NCI-H128 (cell line): ENCODE data around the gene PTPRN2.

ENCODE experiments used
- DNase-seq: peaks from one replicate; lab custom pipeline; 2025; ENCODE audit not compliant: unreplicated experiment; lab: John Stamatoyannopoulos, UW

PTPRN2 gene

DNA sequence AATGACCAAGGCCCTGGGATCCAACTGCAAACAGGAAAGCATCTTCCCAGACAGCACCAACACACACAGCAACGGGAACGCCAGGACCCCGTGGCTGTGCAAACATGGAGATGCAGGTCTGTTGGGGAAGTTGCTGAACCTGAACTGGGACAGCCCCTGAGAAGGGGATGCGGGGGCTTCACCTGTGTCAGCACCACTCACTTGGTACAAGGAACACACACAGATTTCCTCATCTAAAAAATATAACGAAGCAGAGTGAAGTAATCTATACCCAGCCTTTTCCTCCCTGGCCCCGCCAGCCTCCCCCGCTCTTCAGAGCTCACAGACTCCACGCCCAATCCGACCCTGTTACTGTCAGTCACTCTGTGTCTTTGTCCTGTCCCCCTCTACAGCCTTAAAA is 93.0 kb downstream of the PTPRN2 start:
- DNase-seq = no peak

DNA sequence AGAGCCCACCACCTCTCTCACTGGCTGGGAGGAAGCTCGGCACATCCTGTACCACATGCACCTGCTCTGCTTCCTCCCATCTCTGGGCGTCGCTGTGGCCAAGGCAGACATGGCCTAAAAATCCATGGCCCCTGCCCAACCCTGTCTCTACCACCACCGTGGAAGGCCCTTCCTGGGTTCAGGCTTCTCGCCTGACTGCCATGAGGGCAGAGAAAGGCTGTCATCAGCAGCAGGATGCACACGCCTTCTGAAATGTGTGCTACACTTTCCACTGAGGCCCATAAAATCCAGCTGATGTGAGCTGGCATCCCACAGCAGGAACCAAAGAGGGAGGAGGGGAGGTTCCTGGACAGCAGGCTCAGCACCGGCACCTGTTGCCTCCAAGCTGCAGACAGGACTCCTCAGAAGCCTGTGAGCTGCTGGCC is 93.4 kb downstream of the PTPRN2 start:
- no peak for DNase-seq

DNA sequence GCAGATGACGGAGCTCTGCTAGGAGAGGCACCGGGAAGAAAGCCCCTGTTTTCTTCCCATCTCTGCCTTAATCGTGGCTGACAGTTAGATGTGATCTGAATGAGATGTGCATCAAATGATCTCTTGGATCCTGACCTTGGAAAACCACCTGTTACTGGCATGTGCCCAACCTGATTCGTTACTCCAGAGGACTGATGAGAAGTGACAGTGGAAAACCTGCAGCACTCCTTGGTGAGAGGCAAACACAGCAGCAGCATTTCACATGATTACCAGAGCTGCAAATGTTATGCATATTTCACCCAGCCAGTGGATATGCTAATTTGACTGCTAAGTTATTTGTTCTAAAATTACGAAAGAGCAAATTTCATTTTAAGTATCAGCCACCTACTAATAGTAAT is 95.3 kb downstream of the PTPRN2 start:
- DNase-seq = no peak

DNA sequence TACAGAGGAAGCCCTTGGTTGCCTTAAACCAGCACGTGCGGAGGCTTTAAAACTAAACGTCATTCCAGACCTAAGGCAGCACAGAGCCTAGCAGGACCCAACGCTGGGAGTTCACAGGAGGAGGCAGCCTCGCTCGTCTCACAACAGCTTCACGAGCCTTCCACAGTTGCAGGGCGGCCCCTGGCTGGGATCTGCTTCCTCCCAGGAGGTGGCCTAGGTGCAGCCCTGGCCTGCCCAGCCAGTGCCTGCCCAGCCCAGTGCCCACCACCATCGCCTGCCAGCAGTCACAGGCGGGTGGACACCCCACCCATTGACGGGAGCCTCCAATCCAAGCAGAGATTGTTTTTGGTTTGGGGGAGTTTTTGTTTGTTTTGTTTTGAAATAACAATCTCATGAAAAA is 96.5 kb downstream of the PTPRN2 start:
- DNase-seq = no peak

DNA sequence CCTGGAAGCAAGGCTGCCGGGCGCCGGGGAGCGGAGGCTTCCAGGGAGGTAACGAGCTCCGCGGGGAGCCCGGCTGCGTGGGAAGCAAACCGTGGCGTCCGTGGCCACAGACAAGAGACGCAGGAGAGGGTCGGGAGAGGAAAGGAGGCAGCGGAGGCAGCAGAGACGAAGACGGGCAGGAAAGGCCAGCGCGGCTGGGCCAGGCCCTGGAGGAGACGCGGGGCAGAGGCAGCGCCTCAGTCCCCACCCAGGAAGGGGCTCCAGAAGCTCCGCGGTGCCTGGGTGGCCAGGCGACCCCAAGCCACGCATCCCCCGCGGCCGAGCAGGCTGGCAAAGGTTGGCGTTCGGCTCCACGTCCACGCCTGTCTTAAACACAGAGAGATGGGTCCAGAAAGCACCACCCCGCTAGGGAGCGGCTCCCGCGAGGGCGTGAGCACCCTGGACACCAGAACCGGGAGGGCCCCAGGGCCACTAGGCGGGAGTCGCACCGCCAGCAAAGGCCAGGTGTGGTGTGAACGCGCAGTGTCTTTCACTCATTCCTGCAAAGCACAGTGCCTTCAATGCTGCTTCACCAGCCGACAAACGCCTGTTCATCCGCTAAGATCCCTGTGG is 97.3 kb downstream of the PTPRN2 start:
- DNase-seq = no peak

DNA sequence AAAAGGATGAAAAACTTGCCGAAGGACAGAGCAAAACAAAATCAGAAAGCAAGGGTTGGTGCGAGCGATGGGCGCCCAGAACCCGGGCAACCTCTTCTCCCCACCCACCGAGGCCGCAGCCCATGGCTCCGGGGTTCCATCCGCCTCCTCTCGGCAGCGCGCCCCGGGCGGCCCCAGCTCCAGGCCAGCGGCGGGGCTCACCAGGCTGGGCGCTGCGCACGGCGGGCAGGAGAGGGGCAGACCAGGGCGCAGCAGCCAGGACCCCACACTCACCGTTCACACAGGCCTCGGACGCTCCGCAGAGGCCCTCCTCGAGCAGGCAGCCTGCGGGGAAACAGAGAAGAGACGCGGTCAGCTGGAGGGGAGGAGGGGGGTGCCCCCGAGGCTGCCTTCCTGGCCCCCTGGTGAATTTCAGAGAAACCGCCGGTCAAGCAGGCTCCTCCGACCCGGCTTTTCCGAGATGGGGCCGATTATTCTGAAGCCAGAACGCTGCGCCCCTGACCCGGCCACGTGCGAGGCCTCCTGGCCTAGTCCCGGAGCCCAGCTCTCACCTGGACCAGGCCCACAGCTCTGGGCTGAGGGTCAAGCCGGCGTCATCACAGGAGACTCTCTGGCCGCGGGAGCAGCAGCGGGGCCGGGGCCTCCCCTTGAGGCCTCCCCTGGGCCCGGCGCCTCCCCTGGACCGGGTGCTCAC is 98.0 kb downstream of the PTPRN2 start:
- no peak for DNase-seq

DNA sequence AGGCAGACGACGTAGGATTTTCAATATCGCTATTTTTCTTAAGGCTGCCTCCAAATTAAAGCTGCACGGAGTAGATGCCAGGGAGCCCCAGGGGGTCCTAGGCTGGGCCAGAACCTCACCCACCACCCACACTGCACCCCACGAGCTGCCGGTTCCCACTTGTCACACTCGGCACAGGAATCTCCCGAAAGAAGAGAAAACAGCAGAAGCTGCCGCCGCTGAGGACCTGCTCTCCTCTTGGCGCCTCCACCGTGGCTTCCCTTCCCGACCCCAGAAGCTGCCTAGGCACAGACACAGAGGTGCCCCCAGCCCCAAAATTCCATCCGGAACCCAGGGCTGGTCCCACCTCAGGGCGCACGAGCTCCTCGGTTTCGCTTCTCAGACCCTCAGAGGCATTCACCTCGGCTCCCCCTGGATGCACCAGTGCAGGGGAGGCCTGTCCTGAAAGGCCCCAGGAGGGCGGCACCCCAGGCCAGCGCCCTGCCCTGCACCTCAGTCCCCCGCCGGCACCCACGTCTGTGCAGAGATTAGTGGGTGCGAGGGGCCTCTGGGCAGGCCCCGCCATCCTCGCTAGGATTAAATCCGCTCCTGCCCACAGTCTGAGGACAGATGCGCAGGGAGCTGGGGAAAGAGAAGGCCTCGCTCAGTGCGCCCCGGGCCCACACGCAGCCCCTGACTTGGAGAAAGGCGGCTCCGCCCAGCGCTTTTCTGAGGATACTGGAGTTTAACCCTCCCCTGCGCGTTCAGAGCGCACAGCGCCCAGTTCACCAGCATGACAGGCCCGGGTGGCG is 99.2 kb downstream of the PTPRN2 start:
- no peak for DNase-seq

DNA sequence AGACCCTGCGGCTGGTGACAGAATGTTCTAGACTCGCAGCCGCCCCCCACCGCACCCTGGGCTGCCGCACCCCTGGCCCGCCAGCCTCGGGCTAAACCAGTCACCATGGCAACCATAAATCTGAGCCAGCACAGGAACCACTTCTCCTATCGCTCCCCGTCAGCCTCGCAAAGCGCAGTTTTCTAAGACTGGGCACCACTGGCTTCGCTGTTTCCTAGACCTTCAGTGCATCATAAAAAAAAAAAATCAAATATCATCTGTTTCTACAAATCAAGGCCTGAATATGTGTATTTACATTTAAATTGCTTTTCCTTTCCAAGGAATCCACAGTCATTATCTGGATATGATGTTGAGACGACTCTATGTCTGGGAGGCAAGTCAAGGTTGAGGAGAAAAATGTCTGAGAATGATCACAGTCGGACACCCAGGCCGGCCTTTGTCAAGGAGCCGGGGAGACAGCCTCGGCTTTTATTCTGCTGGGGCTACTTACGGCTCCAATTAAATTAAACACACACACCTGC is 99.9 kb downstream of the PTPRN2 start:
- DNase-seq = no peak

DNA sequence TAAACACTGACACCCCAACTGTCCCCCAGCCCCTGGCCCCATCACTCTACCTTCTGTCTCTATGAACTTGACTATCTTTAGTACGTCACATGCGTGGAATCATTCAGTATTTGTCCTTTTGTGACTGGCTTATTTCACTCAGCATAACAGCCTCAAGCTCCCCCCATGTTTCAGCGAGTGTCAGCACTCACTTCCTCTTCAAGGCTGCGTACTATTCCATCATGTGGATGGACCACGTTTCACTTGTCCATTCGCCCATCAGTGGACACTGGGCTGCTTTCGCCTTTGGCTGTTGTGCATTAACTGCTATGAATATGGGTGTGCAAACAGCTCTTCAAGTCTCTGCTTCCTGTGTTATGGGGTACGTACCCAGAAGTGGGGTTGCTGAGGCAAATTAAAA is 100.7 kb downstream of the PTPRN2 start:
- no peak for DNase-seq

DNA sequence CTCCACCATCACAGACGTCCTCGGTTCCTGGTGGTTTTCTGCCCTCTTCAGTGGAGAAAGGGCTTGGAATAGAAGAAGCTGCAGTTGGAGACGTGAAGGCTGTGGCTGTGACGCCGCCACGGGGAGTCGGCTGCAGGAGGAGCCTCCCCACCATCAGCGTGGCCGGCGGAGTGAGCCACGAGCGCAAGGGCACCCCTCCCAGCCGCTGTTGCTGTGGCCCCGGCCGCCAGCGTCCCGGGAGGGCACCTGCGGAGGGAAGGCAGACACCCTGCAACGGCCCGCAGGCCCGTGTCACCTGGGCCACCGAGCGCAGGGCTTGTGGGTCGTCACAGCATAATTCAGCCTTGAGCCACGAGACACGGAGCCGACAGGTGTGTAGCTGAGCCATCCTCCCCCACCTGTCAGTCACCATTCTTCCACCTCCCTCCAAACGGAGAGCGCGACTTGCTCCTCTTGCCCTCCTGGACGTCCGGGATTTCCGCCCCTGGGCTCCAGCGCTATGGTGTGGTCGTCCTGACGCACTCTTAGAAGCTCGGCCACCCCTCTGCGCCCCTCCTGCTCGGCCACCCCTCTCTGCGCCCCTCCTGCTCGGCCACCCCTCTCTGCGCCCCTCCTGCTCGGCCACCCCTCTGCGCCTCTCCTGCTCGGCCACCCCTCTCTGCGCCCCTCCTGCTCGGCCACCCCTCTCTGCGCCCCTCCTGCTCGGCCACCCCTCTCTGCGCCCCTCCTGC is 102.7 kb downstream of the PTPRN2 start:
- DNase-seq = no peak

DNA sequence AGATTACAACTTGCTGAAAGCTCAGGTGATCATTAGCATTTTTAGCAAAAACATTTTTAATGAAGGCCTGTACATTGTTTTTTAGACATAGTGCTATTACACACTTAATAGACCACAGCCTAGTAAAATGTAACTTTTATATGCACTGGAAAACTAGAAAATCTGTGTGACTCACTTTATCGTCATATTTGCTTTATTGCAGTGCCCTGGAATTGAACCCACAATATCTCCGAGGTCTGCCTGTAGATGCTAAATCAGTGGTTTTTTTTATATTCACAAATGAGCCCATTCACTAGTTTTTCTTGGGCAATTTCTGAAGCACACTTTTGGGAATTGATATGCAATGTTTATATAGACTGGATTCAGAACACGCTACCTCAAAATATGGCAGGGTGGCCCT is 105.1 kb downstream of the PTPRN2 start:
- no peak for DNase-seq

DNA sequence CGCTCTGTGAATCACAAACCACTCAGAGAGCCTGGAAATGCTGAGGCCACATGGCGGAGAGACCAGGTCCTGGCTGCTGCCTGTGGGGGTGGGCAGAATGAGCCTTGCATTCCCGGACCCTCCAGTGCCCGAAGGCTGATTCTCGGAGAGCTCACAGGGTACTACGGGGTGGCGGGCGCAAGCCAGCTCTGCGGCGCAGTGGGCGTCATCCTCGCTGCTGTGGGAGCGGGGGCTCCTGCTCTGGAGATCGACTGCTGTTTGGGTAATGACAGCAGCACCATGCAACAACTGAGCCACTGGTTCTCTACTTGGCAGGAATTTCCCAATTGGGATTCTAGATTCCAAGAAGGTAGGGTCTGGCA is 108.0 kb downstream of the PTPRN2 start:
- DNase-seq = no peak

DNA sequence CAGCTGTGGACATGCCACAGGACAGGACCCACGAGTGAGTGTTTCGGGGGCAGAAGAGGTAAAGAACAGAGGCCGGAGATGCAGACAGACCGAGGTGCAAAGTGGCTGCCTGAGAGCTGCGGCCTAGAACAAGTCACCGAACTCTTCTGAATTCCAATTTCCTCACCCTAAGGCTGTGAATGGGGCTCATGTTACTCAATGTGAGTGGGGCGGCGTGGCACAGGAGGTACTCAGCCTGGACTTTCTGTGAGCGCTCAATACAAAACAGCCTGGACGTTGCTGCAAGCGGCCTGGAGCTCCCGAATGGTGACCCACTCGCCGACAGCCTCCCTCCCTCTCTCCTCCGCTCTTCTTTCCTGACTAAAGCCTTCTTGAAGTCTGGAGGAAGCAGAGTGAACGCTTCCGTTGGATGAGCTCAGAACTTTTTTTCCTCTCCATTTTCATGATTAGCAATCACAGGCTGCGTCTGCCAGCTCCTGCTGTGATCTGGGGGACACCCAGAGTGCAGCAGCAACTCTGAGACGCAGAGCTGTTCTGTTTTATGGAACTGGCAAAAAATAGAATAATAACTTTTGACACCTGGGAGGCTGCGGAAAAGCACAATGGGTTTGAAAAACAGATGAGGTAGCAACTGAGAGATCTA is 108.5 kb downstream of the PTPRN2 start:
- no peak for DNase-seq

DNA sequence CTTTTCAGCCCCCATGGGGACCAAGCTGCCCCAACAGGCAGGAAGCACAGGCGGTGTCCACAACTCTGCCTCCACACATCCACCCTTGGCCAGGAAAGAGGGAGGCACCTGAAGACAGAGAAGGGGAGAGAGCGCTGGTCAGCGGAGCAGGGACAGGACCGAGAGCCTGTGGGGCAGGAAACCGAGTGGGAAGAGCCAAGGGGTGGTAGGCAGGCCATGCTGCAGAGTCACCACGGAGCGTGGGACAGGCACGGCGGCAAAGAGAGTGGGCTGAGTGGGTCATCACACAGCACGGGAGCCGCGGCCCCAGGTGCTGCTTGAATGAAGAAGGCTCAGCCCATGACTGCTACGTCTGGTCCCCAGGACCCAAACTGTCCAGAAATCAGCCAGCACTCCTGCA is 109.8 kb downstream of the PTPRN2 start:
- DNase-seq = no peak

DNA sequence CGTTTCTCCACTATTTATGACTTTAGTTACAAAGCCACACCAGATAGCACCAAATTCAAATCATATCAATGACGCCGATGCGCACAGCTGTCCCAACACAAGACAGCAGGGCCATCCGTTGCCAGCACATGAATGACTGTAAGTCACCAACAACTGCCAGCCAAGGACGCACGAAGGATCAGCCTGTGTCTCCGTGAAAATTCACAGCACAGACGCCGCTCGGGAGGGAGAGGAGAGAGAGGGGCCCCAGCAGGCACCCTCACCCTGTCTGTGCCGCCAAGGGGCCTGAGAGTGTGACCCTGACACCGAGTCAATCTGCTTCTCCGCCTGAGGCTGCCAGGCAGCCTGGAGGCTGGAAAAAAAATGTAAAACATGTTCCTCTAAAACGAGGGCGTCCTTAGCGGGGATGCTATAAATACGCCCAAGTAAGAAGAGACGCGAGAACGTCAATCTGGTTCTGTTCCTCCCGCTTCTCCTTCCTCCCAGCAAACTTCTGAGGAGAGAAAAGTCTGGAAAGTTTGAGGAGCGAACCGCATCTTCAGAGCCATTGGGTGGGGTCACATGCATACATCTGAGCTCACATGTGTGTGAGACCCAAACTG is 111.2 kb downstream of the PTPRN2 start:
- DNase-seq = no peak

DNA sequence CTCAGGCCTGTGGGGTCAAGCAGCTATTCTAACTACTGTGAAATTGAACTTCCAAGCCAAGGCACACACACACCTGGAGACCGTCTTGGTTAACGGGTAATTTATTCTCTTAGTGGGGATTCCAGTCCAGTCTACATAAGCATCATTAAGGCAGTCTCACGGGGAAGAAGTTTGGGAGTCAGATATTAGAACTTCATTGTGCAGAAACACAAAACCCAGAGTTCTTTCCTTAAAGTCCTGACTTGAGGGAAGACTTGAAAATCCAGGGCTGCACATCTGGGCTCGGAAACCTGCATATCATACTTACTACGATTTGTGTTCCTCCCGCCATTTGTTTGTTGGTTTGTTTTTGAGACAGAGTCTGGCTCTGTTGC is 112.0 kb downstream of the PTPRN2 start:
- DNase-seq = no peak

DNA sequence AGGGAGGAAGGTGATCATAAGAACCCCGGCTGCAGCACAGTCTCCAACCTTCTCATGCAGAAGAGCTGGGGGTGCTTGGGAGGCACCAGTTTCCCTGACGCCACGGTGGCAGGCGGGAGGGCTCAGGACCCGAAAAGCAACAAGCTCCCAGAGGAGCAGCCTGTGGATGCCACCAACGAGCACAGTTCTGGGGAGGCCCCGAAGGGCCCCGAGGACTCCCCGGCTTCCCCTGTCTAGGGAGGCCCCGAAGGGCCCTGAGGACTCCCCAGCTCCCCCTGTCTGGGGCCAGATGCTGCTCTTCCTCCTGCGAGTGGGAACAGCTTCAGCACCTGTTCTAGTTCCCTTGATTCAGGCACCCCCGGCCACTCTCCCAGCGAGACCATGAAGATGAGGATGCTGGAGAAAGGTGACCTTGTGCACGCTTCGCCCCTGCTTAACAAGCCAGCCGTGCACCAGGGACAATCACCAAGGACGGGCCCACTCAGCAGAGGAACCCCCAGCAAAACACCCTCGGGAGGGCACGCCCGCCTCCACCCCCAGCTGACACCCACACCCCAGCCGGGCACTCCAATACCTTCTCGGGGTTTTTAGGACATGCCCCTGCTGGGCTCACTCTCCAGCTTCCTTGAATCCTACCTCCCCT is 112.5 kb downstream of the PTPRN2 start:
- no peak for DNase-seq

DNA sequence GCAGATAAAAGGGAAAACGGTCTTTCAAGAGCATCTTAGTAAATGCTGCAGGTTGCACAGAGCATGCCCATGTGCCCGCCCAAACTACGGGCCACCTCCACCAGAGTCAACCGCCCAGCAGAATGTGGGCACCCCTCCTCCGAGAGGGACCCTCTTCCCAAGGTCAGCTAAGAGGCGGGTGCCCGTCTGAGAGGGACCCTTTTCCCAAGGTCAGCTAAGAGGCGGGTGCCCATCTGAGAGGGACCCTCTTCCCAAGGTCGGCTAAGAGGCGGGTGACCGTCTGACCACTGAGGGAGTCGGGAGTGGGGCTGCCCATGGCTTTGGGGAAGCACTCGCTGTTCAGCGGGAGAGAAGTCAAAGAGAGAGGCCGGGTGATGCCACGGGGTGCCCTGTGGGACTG is 113.1 kb downstream of the PTPRN2 start:
- DNase-seq = no peak

DNA sequence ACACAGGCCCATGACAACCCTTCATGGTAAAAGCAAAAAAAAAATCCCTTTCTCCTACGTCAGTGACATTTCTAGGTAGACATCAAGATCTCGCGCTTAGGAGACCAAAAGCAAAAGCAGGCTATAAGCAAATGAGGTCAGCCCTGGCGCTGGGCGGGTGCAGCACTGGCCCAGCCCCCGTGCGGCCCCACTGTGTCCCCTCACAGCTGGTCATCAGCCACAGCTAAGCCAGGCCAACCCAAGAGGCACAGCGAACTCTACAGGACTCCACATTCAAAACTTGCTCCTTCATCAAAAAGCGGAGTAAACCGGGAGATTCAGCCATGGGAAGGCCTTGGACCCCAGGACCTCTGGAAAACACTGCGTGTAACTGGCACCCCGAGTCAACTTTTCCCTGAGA is 113.7 kb downstream of the PTPRN2 start:
- DNase-seq = no peak

DNA sequence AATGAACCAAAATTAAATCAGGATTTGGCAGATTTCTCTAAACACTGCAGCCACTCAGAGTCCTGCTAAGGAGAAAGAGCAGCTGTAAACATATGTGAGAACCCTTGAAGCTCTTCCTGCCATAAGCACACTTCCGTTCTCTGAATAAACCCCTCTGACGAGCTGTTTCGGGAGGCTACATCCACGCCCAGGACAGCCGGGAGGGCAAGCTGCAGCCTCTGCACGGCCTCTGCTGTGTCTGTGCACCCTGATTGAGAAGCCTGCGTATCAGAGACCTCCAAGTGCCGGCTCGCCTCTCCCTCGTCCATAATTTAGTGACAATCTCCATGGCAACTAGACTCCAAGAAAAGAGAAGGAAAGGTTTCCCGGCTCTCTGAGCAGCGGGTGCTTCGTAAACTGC is 114.4 kb downstream of the PTPRN2 start:
- DNase-seq = no peak
